NCI-H128 (cell line): ENCODE results near the gene MLYCD.
A peak's percentile ranks its signal among the peaks of the same experiment; 100 is the strongest.

Experiments used
- DNase-seq: peaks from one replicate; lab custom pipeline; 2025; ENCODE audit not compliant: unreplicated experiment; lab: John Stamatoyannopoulos, UW

MLYCD gene

GRCh38 chr16:83968891-83969649, 70.2 kb downstream of the MLYCD start:
- DNase-seq, result no peak

GRCh38 chr16:83969771-83970429, 71.0 kb downstream of the MLYCD start:
- no peak for DNase-seq

GRCh38 chr16:83970430-83970815, 71.5 kb downstream of the MLYCD start:
- DNase-seq, result no peak

GRCh38 chr16:83971165-83972130, 72.5 kb downstream of the MLYCD start:
- DNase-seq, result peak; percentile 57

- no peak for DNase-seq
Measured at GRCh38 chr16:83972256-83973008, 73.5 kb downstream of the MLYCD start.

- no peak for DNase-seq
Measured at GRCh38 chr16:83973077-83973476, 74.2 kb downstream of the MLYCD start.

GRCh38 chr16:83973581-83974385, 74.9 kb downstream of the MLYCD start:
- no peak for DNase-seq

GRCh38 chr16:83974475-83974874, 75.6 kb downstream of the MLYCD start:
- no peak for DNase-seq

- DNase-seq, result no peak
Measured at GRCh38 chr16:83975590-83976260, 76.8 kb downstream of the MLYCD start.
